Measurements from ENCODE around the gene ADAMTS18.
"Not testable (repeated sequence)": the region's sequence is repeated elsewhere in the genome, so short reads cannot be mapped to it uniquely, and the experiment has no call there.

The ADAMTS18 gene

DNA sequence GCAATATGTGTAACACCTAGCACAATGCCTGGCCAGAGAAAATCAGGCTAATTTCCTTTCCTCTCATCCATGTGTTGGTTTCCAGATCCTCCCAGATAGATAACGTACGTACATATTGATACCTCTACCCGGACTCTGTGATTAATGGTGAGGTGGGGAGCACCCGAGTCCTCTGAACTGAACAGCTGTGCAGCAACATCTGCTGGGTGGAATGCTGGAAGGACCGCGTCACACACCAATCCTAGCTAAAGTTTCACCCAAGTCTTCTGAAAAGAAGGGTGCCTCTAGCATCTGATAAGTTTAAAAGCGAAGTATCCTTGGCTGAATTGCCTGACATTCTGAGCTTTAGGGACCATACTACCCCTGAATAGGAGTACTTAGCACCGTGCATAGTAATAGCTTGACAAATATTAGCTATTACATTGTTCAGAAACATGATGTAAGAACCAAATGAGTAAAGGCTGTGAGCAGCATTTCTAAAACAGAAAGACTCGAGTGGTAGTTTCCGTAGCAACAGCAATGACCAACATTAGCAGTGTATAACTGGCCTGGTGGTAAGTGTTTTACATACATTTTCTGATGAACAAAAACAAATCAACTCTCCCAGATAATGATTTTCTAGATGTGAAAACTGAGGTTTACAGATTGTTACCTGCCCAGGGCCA lies 144.3 kb downstream of the ADAMTS18 start:
- no peak for DNase-seq (ENCODE audit: extremely low read depth in 1 of 2, low read depth in 1 of 2)

DNA sequence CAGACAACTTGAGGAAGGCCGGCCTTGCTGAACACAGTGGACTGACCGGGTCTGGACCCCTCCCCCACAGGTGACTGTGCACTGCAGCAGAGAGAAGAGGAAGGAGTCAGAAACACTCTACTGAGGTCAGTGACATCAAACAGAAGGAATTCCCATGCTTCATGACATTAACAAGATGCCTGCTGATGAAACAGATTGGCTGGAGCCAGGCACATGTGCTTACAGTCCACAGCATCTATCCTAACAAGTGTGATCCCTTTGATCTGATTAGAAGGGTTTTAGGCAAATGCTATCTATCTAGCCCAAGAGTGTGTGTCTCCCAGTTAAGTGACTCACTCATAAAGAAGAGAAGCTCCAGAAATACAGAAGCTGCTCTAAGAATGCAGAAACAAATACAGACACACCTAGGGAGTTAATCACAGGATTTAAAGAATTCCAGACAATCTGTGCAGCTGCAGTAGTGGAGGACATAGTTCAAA lies 145.5 kb downstream of the ADAMTS18 start:
- DNase-seq (ENCODE audit: extremely low read depth in 1 of 2, low read depth in 1 of 2), result no peak

DNA sequence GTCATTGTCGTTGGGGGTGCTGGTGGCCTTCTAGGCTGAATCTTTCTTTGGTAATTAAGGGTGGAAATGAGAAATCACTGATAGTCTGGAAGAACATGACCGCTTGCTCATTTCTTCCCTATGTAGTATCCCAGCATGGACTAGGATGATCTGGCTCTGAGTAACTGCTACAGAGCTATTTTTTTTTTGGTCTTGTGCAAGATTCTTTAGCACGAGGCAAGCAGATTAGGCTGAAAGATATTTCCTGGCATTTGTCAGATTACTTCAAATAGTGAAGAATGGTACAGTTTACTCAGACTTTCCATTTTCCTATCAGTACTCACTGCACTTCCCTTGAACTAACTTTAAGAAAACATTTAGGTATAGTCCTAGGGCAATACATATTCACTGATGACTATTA lies 146.6 kb downstream of the ADAMTS18 start:
- no peak for DNase-seq (ENCODE audit: extremely low read depth in 1 of 2, low read depth in 1 of 2)

GRCh38 chr16:77285676-77286075 lies 149.2 kb downstream of the ADAMTS18 start:
- DNase-seq (ENCODE audit: extremely low read depth in 1 of 2, low read depth in 1 of 2), result no peak

DNA sequence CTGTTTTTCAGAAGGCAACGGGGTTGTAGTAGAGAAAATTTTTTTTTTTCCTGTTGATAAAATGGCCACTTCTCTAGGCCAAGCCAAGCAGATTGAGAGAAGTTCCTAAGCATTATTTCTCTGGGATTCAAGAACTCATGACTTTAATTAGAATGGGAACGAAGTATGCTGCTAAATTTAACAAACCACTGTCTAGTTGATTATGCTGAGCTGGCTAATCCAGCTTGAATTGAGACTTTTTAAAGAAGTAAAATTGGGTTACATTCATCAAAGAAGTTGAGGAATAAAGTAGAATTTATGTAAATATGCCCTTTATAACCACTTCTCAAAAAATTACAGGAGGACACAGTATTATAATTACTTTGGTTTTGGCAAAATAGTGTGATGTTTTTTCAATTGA lies 152.5 kb downstream of the ADAMTS18 start:
- DNase-seq (ENCODE audit: extremely low read depth in 1 of 2, low read depth in 1 of 2), result no peak

DNA sequence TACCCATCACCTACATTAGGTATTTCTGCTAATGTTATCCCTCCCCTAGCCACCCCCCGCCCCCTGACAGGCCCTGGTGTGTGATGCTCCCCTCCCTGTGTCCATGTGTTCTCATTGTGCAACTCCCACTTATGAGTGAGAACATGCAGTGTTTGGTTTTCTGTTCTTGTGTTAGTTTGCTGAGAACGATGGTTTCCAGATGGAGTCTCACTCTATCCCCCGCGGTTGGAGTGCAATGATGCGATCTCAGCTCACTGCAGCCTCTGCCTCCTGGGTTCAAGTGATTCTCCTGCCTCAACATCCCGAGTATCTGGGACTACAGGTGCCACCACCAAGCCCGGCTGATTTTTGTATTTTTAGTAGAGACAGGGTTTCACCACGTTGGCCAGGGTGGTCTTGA lies 155.5 kb downstream of the ADAMTS18 start:
- DNase-seq (ENCODE audit: extremely low read depth in 1 of 2, low read depth in 1 of 2), result not testable (repeated sequence)

DNA sequence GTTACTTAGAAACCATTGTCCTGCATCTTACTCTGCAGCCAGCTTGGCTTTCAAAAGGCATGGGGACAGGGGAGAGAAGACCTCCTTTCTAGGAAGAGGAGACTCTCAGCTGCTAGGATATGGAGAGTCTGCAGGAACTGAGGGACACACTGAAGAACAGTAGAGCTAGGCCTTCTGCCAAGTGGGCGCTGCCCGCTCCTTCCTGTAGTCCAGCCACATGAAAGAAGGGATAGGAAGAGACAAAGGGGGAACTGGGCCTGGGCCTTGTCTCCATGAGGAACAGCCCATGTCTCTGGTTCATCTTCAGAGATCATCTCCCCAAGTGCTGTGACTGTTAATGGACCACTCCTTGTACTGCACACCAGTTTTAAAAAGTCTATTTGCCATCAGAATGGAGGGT lies 157.3 kb downstream of the ADAMTS18 start:
- DNase-seq (ENCODE audit: extremely low read depth in 1 of 2, low read depth in 1 of 2), result no peak

GRCh38 chr16:77277141-77277540 lies 157.7 kb downstream of the ADAMTS18 start:
- DNase-seq (ENCODE audit: extremely low read depth in 1 of 2, low read depth in 1 of 2), result no peak

GRCh38 chr16:77276661-77277060 lies 158.2 kb downstream of the ADAMTS18 start:
- DNase-seq (ENCODE audit: extremely low read depth in 1 of 2, low read depth in 1 of 2), result no peak

DNA sequence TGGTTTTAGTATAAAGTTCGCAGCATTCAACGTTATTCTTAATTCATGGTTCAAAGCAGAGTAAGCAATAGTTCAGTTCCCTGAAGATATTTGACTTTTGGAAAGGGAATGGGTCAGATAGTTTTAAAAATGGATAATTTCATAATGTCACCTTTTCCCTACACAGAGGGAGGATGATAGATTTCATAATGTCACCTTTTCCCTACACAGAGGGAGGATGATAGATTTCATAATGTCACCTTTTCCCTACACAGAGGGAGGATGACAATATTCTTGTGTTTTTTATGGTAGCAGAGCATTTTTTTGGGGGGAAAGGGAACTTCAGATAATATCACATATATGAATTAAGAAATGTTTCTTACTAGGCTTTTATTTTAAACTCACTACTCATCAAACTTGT lies 159.5 kb downstream of the ADAMTS18 start:
- not testable (repeated sequence) for DNase-seq (ENCODE audit: extremely low read depth in 1 of 2, low read depth in 1 of 2)

- no peak for DNase-seq (ENCODE audit: extremely low read depth in 1 of 2, low read depth in 1 of 2)
Measured at GRCh38 chr16:77273815-77274214, 161.0 kb downstream of the ADAMTS18 start.

DNA sequence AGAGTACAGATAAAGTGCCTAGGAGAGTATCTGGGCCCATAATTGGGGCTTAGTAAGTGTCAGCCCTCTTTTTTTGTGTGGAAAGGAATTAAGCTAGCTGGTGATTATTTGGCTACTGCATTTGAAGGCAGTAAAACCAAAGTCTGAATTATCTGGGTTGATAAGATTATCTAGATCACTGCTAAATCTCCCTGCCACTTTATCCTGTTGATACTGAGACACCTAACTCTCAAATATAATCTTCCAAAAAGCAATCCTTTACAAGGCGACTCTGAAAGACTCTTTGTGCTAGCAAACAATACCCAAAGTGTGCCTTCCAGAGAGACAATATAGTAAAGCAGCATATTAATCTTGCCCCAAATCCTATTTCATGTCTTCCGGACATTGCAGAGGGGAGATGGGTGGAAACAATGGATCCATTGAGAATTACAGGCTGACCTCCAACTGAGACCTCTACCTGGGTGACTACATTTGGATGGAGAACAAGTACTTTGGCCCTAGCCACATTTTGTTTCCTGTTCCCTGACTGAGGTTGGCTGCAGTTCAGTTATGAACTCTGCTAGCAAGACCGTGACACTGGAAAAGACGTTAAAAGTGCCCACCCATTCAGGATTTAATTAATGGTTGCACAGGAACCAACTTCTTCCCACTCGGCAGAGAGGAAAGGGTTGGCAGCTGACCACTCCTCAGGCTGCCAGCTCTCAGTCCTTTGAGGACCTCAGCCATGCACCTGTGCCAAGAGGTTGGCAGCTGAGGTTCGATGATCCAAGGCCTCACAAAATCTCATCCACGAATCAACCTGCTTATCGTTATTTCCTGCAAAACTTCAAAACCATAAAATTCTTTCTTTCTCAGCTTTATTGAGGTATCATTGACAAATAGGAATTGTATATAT lies 163.1 kb downstream of the ADAMTS18 start:
- DNase-seq (ENCODE audit: extremely low read depth in 1 of 2, low read depth in 1 of 2), result no peak

GRCh38 chr16:77266185-77266584 lies 168.6 kb downstream of the ADAMTS18 start:
- DNase-seq (ENCODE audit: extremely low read depth in 1 of 2, low read depth in 1 of 2), result not testable (repeated sequence)

GRCh38 chr16:77262971-77263370 lies 171.9 kb downstream of the ADAMTS18 start:
- DNase-seq (ENCODE audit: extremely low read depth in 1 of 2, low read depth in 1 of 2), result no peak

DNA sequence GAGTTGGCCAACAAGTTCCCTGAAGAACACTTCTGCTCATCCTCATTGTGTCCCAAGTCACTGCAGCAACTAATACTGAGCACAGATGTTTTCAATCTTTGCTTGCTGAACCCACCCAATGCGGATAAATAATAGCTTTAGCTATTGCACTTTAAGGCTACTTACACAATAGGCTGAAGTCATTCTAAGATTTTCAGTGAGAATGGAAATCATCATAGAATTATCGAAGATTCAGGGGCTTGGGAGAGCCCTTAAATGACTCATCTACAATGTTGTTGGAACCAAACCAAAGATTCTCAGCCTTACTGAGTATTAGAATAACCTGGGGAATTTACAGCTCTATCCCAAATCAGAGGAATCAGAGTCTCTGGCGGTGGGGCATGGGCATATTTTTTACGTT lies 184.4 kb downstream of the ADAMTS18 start:
- DNase-seq (ENCODE audit: extremely low read depth in 1 of 2, low read depth in 1 of 2), result no peak

- DNase-seq (ENCODE audit: extremely low read depth in 1 of 2, low read depth in 1 of 2), result no peak
Measured at GRCh38 chr16:77246150-77246549, 188.7 kb downstream of the ADAMTS18 start.

GRCh38 chr16:77242471-77242870 lies 192.4 kb downstream of the ADAMTS18 start:
- not testable (repeated sequence) for DNase-seq (ENCODE audit: extremely low read depth in 1 of 2, low read depth in 1 of 2)

- DNase-seq (ENCODE audit: extremely low read depth in 1 of 2, low read depth in 1 of 2), result no peak
Measured at GRCh38 chr16:77238593-77238992, 196.2 kb downstream of the ADAMTS18 start.

DNA sequence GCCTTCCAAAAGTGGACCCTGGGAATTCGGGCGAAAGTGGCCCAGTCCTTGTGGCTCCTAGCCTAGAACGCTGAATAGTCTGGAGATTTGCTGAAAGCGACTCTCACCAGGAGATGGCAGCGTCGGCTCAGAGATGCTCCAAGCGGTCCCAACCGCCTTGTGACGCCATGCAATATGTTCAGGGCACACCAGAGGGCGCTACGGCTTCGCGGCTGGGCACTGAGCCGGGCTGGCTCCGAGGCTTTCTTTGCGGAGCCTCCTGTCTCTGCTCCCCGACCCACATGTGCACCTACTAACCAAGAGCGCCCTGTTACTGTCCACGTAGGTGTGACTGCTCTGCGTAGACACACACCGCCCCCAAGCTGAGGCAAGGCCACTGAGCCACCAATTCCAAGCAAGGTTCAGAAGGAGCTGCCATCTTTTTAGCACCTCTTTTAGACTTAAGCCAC lies 198.7 kb downstream of the ADAMTS18 start:
- DNase-seq (ENCODE audit: extremely low read depth in 1 of 2, low read depth in 1 of 2), result peak; percentile 70 to 77

GRCh38 chr16:77234611-77235010 lies 200.2 kb downstream of the ADAMTS18 start:
- DNase-seq (ENCODE audit: extremely low read depth in 1 of 2, low read depth in 1 of 2), result no peak

DNA sequence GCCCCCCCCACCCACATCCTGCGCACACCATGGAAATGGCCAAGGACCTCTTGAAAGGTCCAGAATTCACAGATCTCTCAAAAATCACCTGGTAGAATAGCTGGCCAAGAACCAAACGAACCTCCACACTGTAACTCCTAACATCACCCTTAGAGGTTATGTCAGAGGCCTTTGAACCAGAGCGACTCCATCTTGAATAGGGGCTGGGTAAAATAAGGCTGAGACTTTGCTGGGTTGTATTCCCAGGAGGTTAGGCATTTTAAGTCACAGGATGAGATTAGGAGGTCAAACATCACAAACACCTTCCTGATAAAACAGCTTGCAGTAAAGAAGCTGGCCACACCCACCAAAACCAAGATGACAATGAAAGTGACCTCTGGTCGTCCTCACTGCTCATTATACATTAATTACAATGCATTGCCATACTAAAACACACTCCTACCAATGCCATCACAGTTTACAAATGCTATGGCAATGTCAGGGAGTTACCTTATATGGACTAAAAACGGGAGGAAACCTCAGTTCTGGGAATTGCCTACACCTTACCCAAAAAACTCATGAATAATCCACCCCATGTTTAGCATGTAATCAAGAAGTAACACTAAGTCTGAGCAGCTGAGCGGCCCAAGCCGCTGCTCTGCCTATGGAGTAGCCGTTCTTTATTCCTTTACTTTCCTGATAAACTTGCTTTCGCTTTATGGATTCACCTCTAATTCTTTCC lies 200.9 kb downstream of the ADAMTS18 start:
- DNase-seq (ENCODE audit: extremely low read depth in 1 of 2, low read depth in 1 of 2), result no peak
